Esophagus muscularis mucosa (tissue), 4 donors: Measurements from ENCODE around the gene PIK3R4. TPM values are rescaled to one million over a fixed set of nuclear protein-coding genes. Genes with fewer than 3 reads are reported as not detected.

ENCODE experiments used
- DNase-seq: peaks from one replicate; pipeline ENCODE4 v3.0.0-alpha.2; 2017; ENCODE audit errors: extremely low spot score
- H3K27ac ChIP-seq, 4 donors: fragments of 200-600 bp; sonication (generic); replicated peaks in 1 of 4; 1 replicate in 3 of 4; 2 replicates in 1 of 4; pipeline ENCODE4 v1.5.1; 2016 to 2019; ENCODE audit warnings: mild to moderate bottlenecking in 1 of 4
- H3K27me3 ChIP-seq, 4 donors: fragments of 200-600 bp; sonication (generic); one replicate each; pipeline versions ENCODE4 v1.5.1 to v1.6.0; 2016 to 2019
- H3K36me3 ChIP-seq, 4 donors: fragments of 200-600 bp; sonication (generic); one replicate each; pipeline ENCODE4 v1.5.1; 2016 to 2019
- H3K4me1 ChIP-seq, 4 donors: fragments of 200-600 bp; sonication (generic); one replicate each; pipeline ENCODE4 v1.5.1; 2016 to 2019
- H3K4me3 ChIP-seq, 4 donors: fragments of 200-600 bp; sonication (generic); 1 replicate in 2 of 4; 2 replicates in 2 of 4; pipeline ENCODE4 v1.5.1; 2016 to 2019; ENCODE audit warnings: mild to moderate bottlenecking in 4 of 4, moderate library complexity in 1 of 4
- H3K9me3 ChIP-seq, 4 donors: fragments of 200-600 bp; sonication (generic); 1 replicate in 3 of 4; 2 replicates in 1 of 4; pipeline ENCODE4 v1.5.1; 2016 to 2019
- EP300 ChIP-seq: sonication (generic); formaldehyde crosslinking; IDR thresholded peaks from one replicate; pipeline ENCODE4 v1.6.1; 2017; ENCODE audit warnings: antibody characterized with exemption
- POLR2A ChIP-seq: fragments of 450-650 bp; IDR thresholded peaks from one replicate; pipeline ENCODE4 v1.6.1; 2017; ENCODE audit warnings: antibody characterized with exemption, moderate library complexity, mild to moderate bottlenecking, low read depth
- POLR2AphosphoS5 ChIP-seq, 2 donors: sonication (generic); formaldehyde crosslinking; IDR thresholded peaks; one replicate each; pipeline ENCODE4 v1.6.1; 2017; ENCODE audit warnings: antibody characterized with exemption in 2 of 2
- WGBS: methylation state at CpG from one replicate; pipeline ENCODE4 v1.1.5; 2018; 5-methylcytosine and 5-hydroxymethylcytosine counted together
- intact Hi-C: fragments of 100-400 bp; cut with DNase I; formaldehyde crosslinking; loops from one replicate; pipeline ENCODE4 v1.15.1; 2023
- total RNA-seq, 4 donors: library from RNA; depleted of rRNA; stranded (reverse); fragments of >200 nt; gene quantifications; one replicate each; pipeline versions ENCODE4 v1.1.0 to v1.2.1, GENCODE V29; 2016
- TF ChIP-seq, protein P1 (sequence below), 3 experiments: fragments of 200-600 bp in 2 of 3; fragments of 450-650 bp in 1 of 3; sonication (generic) in 2 of 3; IDR thresholded peaks; one replicate each; pipeline ENCODE4 v1.5.1; 2017 to 2019; ENCODE audit warnings: antibody characterized with exemption in 3 of 3, mild to moderate bottlenecking in 2 of 3, moderate library complexity in 1 of 3

The PIK3R4 gene
- total RNA-seq, 4 donors from 2014 or later = 30.6 to 40.0 (median 38.0) TPM

DNA sequence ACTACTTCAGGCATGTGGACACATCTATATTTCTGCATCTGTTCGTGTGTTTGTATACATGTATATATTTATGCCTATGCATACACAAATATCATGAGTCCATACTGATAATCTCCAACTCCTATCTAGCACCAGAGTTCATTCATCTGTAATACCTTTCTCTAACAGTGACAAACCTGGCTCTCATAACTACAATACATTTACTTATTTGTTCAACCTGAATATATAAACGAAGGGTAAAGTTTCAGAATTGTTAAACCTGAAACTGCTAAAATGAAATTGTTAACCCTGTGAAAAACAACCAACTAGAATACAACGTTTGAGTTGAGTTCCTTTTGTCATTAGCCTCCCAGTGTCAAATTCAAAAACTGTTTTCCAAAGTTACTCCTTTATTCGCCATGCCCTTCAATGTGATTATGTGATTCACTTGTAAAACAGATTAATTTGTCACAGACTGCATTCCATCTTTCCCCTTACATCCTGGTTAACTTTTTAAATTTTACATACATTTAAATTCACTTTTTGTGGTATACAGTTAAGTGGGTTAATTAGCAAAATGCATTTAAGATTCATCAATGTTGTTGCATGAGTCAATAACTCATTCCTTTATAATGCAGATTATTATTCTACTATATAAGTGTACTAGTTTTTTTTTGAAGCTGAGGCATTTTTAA, 58.5 kb downstream of the PIK3R4 start:
- Histone ChIP-seq H3K4me1 (no peaks in the 10 kb centered on the region), H3K27me3 (no peaks in the 10 kb centered on the region), H3K4me3 (no peak overlapping the region), H3K36me3 (peaks cover 20 to 58% (median 36%) of the 10 kb centered on the region in 4 donors), H3K9me3 (no peaks in the 10 kb centered on the region), H3K27ac (no peak overlapping the region)
- 80% methylated on average over 4 of the region's 4 CpGs for WGBS
- TF ChIP-seq, protein P1, sequence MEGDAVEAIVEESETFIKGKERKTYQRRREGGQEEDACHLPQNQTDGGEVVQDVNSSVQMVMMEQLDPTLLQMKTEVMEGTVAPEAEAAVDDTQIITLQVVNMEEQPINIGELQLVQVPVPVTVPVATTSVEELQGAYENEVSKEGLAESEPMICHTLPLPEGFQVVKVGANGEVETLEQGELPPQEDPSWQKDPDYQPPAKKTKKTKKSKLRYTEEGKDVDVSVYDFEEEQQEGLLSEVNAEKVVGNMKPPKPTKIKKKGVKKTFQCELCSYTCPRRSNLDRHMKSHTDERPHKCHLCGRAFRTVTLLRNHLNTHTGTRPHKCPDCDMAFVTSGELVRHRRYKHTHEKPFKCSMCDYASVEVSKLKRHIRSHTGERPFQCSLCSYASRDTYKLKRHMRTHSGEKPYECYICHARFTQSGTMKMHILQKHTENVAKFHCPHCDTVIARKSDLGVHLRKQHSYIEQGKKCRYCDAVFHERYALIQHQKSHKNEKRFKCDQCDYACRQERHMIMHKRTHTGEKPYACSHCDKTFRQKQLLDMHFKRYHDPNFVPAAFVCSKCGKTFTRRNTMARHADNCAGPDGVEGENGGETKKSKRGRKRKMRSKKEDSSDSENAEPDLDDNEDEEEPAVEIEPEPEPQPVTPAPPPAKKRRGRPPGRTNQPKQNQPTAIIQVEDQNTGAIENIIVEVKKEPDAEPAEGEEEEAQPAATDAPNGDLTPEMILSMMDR (IDR thresholded peaks at IDR 0.05) = no peak
- TF ChIP-seq POLR2AphosphoS5 (IDR thresholded peaks at IDR 0.05) (no peak), EP300 (no peak), POLR2A (no peak)
- intact Hi-C loops = no loop called here
- no peak for DNase-seq

DNA sequence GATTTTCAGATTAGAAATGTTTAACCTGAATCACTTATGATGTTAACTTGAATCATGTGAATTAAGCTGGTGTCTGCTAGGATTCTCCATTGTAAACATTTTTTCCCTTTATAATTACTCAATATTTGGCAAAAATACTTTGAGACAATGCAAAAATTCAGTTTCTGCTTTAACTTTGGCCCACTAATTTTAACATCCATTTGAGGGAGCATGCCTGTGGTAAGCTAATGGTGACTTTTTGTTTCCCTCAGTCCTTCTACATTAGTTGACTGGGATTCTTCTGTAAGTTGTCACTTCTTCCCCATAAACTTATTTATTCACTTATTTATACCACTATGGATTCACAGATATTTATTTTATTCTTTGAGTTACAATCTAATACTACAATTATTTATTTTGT, 59.3 kb downstream of the PIK3R4 start:
- intact Hi-C loops = no loop called here
- H3K27ac ChIP-seq = no peak overlapping the region
- no peaks in the 10 kb centered on the region for H3K4me1 ChIP-seq
- DNase-seq = no peak
- no peak for TF ChIP-seq POLR2AphosphoS5 (IDR thresholded peaks at IDR 0.05)
- TF ChIP-seq, protein P1 (IDR thresholded peaks at IDR 0.05) = no peak
- no peaks in the 10 kb centered on the region for H3K27me3 ChIP-seq
- no peak overlapping the region for H3K4me3 ChIP-seq
- H3K36me3 ChIP-seq = peaks cover 28 to 66% (median 45%) of the 10 kb centered on the region in 4 donors
- H3K9me3 ChIP-seq = no peaks in the 10 kb centered on the region

DNA sequence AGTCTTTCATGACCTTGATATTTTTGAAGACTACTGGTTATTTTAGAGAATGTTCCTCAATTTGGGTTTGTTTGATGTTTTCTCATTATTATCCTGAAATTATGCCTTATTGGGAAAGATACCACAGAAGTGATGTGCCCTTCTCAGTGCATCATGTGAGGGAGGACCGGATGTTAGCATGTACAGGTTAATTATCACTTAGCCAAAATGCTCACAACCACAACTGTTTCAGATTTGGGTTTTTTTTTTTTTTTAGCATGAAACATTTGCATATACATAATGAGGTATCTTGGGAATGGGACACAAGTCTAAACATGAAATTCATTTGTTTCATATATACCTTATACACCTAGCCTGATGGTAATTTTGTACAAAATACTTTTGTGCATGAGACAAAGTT, 59.8 kb downstream of the PIK3R4 start:
- no peaks in the 10 kb centered on the region for H3K9me3 ChIP-seq
- intact Hi-C loops = no loop called here
- H3K27ac ChIP-seq = no peak overlapping the region
- peaks cover 33 to 71% (median 50%) of the 10 kb centered on the region in 4 donors for H3K36me3 ChIP-seq
- TF ChIP-seq EP300 = no peak
- TF ChIP-seq, protein P1 (IDR thresholded peaks at IDR 0.05) = no peak
- TF ChIP-seq POLR2A = no peak
- no peak for TF ChIP-seq POLR2AphosphoS5 (IDR thresholded peaks at IDR 0.05)
- no peaks in the 10 kb centered on the region for H3K4me1 ChIP-seq
- H3K4me3 ChIP-seq = no peak overlapping the region
- WGBS = 90% methylated on average over 1 of the region's 1 CpG
- no peak for DNase-seq
- H3K27me3 ChIP-seq = no peaks in the 10 kb centered on the region

DNA sequence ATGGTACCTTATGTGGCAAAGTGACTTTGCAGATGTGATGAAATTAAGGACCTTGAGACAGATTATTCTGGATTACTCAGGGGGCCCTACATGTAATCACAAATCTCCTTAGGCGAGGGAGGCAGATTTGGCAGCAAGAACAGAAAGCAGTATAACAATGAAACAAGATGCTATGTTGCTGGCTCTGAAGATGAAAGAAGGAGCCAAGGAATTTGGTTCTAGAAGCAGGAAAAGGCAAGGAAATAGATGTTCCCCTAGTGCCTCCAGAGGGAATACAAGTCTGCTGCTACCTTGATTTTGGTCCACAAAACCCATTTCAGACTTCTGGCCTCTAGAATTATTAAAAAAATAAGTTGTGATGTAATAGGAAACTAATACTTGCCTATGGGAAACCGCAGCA, 64.5 kb downstream of the PIK3R4 start:
- no peak for DNase-seq
- intact Hi-C loops = no loop called here

More for the DNA sequence above, 64.5 kb downstream of the PIK3R4 start:
- WGBS = 85% methylated on average over 2 of the region's 2 CpGs
- no peak overlapping the region for H3K27ac ChIP-seq
- TF ChIP-seq, protein P1 (IDR thresholded peaks at IDR 0.05) = no peak
- TF ChIP-seq POLR2AphosphoS5 (IDR thresholded peaks at IDR 0.05) (no peak), EP300 (no peak), POLR2A (no peak)
- no peaks in the 10 kb centered on the region for H3K4me1 ChIP-seq
- H3K4me3 ChIP-seq = no peak overlapping the region
- H3K27me3 ChIP-seq = no peaks in the 10 kb centered on the region
- H3K9me3 ChIP-seq = no peaks in the 10 kb centered on the region
- H3K36me3 ChIP-seq = peaks cover 53 to 81% (median 69%) of the 10 kb centered on the region in 4 donors
